KOPT-K1 (cell line): ENCODE measurements around the gene GPR42.

Source experiments
- H3K27ac ChIP-seq: fragments of 200-600 bp; sonication (generic); 2 replicates; pipeline ENCODE4 v1.5.1; 2016; ENCODE audit warnings: antibody characterized with exemption, mild to moderate bottlenecking, low read depth, low read length; ENCODE audit not compliant: poor library complexity, severe bottlenecking
- H3K36me3 ChIP-seq: fragments of 200-600 bp; sonication (generic); 2 replicates; pipeline ENCODE4 v1.5.1; 2017; ENCODE audit warnings: antibody characterized with exemption, mild to moderate bottlenecking, low read length, moderate library complexity; ENCODE audit not compliant: insufficient read depth
- H3K9me3 ChIP-seq: fragments of 200-600 bp; sonication (generic); 2 replicates; pipeline ENCODE4 v1.5.1; 2017; ENCODE audit warnings: antibody characterized with exemption, low read length, mild to moderate bottlenecking; ENCODE audit not compliant: insufficient read depth, poor library complexity, severe bottlenecking

Gene GPR42, protein sequence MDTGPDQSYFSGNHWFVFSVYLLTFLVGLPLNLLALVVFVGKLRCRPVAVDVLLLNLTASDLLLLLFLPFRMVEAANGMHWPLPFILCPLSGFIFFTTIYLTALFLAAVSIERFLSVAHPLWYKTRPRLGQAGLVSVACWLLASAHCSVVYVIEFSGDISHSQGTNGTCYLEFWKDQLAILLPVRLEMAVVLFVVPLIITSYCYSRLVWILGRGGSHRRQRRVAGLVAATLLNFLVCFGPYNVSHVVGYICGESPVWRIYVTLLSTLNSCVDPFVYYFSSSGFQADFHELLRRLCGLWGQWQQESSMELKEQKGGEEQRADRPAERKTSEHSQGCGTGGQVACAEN

DNA sequence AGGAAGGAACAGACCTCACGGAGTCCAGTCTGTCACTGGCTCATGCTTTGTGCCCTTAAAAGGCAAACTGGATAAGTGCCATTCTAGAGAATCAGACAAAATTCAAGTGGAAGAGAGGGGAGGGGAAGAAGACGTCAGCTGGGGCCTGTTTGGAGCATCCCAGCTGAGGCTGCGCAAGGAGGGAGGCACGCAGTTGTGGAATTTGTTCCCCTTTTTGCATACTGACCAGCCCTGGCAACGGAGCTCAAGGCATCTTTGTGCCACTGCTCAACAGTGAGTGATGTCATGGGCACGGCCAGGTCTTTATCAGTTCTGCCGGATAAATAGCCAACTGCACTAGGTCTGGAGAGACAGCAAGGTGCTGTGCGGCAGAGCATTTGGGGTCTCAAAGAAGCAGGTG, at the start of gene GPR42:
Gene GPR42, plus strand, starts transcription at position 347 of the 400 bp plus-strand sequence. CDS start 292 bp downstream, outside the sequence.
- Histone ChIP-seq H3K36me3 (no peaks in the 10 kb centered on the region), H3K27ac (no peak within 1 kb of the TSS), H3K9me3 (no peaks in the 10 kb centered on the region)

DNA sequence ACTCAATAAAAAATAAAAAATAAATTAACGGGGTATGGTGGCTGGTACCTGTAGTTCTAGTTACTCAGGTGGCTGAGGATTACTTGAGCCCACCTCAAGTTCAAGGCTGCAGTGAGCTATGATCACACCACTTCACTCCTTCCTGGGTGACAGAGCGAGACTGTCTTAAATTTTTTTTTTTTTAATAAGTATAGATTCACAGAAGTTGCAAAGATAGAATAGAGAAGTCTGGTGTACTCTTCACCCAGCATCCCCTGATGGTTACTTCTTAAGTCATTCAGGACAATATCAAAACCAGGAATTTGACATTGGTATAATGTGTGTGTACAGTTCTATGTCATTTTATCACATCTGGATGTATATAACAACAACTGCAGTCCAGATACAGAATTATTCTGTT, 49.6 kb upstream of the GPR42 start:
- Histone ChIP-seq H3K36me3 (no peaks in the 10 kb centered on the region), H3K27ac (no peak overlapping the region), H3K9me3 (no peaks in the 10 kb centered on the region)

DNA sequence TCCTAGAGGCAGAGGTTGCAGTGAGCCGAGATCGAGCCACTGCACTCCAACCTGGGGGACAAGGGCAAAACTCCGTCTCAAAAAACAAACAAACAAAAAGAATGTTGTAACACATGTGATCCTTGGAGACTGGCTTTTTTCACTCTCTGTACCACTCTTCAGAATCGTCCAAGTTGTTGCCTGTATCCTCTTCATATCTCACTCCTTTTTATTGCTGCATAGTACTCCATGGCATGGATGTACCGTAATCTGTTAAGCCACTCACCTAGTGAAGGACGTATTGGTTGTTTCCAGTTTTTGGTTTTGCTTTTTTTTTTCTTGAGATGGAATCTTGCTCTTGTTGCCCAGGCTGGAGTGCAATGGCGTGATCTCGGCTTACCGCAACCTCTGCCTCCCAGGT, 48.9 kb upstream of the GPR42 start:
- Histone ChIP-seq H3K36me3 (no peaks in the 10 kb centered on the region), H3K27ac (no peak overlapping the region), H3K9me3 (no peaks in the 10 kb centered on the region)

DNA sequence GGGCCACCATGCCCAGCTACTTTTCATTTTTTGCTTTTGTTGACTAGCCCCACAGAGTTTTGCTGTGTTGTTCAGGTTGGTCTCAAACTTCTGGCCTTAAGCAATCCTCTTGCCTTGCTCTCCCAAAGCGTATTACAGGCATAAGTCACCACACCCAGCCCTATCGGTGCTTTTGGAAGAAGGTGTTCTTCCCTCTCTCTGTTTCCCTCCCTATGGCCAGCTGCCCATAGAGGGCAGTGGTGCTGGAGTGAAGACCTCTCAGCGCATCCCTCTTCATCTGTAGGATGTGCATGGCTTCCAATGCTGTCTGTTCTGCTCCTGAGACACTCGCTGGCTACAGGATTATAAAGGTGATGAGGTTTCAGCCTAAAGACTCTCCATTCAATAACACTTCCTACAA, 43.2 kb upstream of the GPR42 start:
- no peak overlapping the region for H3K27ac ChIP-seq
- no peaks in the 10 kb centered on the region for H3K36me3 ChIP-seq
- no peaks in the 10 kb centered on the region for H3K9me3 ChIP-seq

DNA sequence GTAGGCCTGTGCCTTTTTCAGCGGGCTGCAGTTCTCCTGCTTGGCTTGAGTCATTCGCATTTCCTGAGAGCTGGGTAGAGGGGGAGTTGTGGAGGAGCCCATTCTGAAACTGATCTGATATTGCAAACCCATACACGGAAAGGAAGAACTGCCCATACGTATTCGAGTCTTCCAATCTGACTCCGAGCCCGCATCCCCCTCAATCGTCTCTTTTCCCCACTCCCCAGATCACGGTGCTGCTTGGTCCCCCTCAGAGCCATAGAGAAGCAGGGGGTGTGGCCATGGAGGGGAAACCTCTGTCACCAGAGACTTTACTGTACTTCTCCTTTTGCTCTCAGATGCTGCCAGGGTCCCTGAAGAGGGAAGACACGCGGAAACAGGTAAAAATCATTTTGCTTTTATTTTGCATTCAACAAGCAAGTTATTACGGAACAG, 42.0 kb upstream of the GPR42 start, which contains the start of gene CD22:
Gene CD22, plus strand, starts transcription at position 337 of the 435 bp plus-strand sequence. CDS start 2,854 bp downstream, outside the sequence.
- no peaks in the 10 kb centered on the region for H3K36me3 ChIP-seq
- no peak within 1 kb of the TSS for H3K27ac ChIP-seq
- no peaks in the 10 kb centered on the region for H3K9me3 ChIP-seq

DNA sequence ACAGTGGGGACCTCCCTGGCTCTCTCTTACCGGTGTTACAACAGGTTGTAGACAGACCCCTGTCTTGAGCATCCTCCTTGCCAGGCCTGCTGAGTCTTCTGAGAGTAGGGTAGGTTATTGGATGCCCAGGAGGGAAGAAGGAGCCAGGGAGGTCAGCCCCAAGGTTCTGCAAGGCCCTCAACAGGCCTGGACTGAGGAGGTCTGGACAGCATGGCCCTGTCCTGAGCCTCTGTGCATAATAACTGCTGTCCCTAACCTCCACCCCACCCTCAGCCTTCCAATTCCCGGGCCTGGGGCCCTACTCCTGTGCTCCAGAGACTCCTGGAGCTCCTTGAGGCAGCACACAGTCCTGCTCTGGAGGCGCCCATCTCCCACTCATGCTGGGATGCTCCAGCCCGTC, 41.5 kb upstream of the GPR42 start:
- Histone ChIP-seq H3K27ac (no peak overlapping the region), H3K36me3 (no peaks in the 10 kb centered on the region), H3K9me3 (no peaks in the 10 kb centered on the region)

DNA sequence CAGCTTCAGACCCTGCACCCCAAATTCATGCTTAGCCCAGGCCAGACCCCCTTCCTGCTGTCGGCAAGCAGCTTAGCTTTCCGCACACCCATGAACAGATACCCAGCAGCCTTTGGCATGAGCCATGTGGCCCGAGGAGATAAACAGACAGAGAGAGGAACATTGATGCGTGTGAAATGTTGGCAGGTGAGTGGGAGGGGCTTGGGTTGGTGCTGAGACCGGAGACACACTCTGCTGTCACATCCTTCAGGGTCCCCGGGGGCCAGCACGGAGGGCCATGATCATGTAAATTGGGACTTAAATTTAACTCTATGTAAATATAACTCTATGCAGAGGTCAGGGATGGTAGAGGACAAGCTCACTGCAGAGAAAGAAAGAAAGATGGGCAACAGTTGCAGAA, 40.4 kb upstream of the GPR42 start:
- Histone ChIP-seq H3K9me3 (no peaks in the 10 kb centered on the region), H3K27ac (no peak overlapping the region), H3K36me3 (no peaks in the 10 kb centered on the region)

DNA sequence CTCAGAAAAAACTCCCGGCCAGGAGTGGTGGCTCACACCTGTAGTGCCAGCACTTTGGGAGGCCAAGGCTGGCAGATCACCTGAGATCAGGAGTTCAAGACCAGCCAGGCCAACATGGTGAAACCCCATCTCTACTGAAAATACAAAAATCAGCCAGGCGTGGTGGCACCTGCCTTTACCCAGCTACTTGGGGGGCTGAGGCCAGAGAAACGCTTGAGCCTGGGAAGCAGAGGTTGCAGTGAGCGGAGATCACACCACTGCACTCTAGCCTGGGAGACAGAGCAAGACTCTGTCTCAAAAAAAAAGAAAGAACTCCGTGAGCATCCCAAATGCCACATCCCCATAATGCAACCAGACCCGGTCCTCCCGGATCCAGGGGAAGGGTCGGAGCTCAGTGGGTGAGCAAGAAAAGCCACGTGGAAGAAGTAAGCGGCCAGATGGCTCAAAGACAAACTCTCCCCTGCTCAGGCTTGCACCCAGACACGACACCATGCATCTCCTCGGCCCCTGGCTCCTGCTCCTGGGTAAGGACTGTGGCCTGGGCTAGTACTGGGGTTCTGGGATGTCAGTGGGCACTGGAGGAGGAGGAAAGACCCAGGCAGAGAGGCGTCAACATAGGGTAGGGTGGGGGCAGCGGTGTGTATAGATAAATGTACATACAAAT, 39.2 kb upstream of the GPR42 start:
- no peaks in the 10 kb centered on the region for H3K9me3 ChIP-seq
- no peak overlapping the region for H3K27ac ChIP-seq
- no peaks in the 10 kb centered on the region for H3K36me3 ChIP-seq

DNA sequence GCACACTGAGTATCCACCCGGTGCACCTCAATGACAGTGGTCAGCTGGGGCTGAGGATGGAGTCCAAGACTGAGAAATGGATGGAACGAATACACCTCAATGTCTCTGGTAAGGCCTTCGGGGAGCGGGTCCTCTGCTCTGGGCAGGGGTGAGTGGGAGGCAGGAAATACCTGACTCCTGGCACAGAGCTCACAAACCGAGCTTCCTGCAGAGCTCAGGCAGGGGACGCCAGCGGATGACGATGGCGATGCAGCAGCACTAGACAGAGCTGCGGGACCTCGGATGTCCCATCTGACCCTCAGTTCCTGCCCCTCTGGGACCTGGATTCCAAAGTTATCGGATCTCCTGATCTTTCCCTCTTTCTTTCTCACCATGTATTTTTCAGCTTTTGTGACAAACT, 38.1 kb upstream of the GPR42 start:
- Histone ChIP-seq H3K27ac (no peak overlapping the region), H3K9me3 (no peaks in the 10 kb centered on the region), H3K36me3 (no peaks in the 10 kb centered on the region)

DNA sequence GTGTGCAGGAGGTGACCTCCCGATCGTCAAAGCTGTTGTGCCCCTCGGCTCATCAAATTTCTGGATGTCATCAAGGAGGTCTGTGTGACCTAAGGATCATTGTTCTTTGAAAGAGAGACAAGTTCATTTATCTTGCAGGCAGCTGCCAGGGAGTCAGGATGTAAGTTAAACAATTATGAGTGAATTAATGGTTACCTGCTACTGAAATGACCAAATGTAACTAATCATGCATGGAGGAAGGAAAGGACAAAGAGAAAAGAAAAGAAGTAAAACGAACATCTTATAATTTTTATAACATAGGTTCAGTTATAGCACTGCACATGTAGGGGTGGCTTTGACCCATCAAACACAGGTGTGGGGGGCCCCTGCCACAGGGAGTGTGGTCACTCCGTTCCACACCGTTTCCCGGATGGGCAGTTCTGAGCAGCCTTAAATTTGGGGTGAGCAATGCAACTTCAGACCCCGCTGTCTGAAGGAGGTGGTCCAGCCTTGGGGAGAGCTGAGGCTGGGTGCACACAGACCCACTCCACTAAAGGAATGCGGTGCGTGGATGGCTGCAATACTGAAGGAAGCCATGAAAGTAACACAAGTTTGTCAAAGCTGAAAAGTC, 36.6 kb upstream of the GPR42 start:
- H3K27ac ChIP-seq: no peak overlapping the region
- H3K36me3 ChIP-seq: no peaks in the 10 kb centered on the region

DNA sequence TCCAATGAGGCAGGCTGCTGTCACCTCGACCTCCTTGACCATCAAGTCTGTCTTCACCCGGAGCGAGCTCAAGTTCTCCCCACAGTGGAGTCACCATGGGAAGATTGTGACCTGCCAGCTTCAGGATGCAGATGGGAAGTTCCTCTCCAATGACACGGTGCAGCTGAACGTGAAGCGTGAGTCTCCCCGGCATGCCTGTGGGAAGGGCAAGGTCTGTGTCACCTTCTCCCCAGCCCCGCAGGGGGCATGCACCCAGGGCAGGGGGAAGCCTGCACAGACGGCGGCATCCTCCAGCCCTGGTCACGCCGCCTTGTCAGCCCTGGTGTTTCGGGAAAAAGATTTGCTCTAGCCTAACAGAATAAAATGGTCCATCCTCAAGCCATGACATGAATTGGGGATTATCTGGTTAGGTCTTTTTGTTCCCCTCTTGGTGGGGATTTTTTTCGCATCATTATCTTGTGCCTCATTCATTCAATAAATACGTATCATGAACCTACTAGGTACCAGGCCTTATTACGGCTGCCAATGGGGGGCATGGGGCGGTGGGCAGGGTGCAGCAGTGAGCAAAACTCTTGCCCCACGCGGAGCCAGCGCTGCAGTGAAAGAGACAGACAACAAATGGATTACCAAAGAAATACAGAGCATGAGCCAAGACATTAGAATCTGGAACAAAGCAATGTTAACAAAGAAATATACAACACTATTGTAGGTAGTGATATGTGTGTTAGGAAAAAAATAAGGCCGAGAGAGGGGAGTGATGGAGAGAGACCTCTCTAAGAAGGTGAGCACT, 34.5 kb upstream of the GPR42 start:
- Histone ChIP-seq H3K27ac (no peak overlapping the region), H3K36me3 (no peaks in the 10 kb centered on the region), H3K9me3 (no peaks in the 10 kb centered on the region)

More for the DNA sequence above, 36.6 kb upstream of the GPR42 start:
- no peaks in the 10 kb centered on the region for H3K9me3 ChIP-seq

DNA sequence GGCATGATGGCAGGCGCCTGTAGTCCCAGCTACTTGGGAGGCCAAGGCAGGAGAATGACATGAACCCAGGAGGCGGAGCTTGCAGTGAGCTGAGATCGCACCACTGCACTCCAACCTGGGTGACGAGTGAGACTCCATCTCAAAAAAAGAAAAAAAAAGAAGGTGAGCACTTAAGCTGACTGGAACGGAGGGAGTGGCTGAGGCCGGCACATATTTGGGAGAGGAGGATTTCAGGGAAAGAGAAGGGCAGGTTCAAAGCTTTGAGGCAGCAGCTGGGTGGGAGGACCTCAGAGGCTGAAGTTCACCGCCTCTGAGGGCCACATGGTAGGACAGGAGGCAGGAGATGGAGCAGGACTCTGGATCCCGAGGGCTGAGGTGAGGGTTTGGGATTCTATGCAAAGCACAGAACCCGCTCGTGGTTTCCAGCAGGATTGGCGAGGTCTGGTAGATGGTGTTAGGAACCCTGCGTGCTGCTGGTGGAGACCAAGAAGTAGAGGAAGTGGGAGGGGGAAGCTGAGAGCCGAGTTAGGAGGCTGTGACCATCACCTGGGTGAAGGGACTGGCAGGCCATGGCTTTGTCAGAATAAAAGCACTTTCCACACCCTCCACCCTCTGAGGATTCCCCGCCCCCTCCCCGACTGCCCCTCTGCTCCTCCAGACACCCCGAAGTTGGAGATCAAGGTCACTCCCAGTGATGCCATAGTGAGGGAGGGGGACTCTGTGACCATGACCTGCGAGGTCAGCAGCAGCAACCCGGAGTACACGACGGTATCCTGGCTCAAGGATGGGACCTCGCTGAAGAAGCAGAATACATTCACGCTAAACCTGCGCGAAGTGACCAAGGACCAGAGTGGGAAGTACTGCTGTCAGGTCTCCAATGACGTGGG, 33.5 kb upstream of the GPR42 start:
- no peak overlapping the region for H3K27ac ChIP-seq
- no peaks in the 10 kb centered on the region for H3K9me3 ChIP-seq
- H3K36me3 ChIP-seq: no peaks in the 10 kb centered on the region

DNA sequence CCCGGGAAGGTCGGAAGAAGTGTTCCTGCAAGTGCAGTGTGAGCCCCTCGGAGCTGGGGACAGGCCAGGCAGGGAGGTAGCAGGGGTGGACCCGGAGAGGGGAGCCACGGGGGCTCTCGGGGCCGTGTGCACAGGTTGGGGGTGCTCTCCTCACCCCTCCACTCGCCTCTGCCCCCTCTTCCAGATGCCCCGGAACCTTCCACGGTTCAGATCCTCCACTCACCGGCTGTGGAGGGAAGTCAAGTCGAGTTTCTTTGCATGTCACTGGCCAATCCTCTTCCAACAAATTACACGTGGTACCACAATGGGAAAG, 32.9 kb upstream of the GPR42 start:
- Histone ChIP-seq H3K9me3 (no peaks in the 10 kb centered on the region), H3K27ac (no peak overlapping the region), H3K36me3 (no peaks in the 10 kb centered on the region)

DNA sequence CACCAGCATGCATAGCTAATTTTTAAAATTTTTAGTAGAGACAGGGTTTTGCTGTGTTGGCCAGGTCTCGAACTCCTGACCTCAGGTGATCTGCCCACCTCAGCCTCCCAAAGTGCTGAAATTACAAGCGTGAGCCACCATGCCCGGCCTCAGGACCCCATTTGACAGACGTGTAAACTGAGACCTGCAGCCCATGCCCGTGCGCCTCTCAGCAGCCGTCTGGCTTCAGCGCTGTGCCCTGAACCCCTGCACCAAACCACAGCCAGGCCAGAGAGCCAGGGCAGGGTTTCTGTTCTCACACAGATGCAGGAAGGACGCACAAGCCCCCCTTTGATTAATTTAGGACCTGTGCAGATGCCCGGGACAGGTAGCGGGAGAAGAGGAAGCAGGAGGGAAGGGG, 30.4 kb upstream of the GPR42 start:
- no peak overlapping the region for H3K27ac ChIP-seq

More for the DNA sequence above, 30.4 kb upstream of the GPR42 start:
- no peaks in the 10 kb centered on the region for H3K9me3 ChIP-seq
- no peaks in the 10 kb centered on the region for H3K36me3 ChIP-seq
